ENCODE data around the gene PDE3A. TPM values are rescaled to one million over a fixed set of nuclear protein-coding genes. Genes with fewer than 3 reads are reported as not detected.

The PDE3A gene
- total and polyA plus RNA-seq, 2 of the 4 experiments (the other 2 are of a cell fraction): 0.09 to 0.18 TPM

DNA sequence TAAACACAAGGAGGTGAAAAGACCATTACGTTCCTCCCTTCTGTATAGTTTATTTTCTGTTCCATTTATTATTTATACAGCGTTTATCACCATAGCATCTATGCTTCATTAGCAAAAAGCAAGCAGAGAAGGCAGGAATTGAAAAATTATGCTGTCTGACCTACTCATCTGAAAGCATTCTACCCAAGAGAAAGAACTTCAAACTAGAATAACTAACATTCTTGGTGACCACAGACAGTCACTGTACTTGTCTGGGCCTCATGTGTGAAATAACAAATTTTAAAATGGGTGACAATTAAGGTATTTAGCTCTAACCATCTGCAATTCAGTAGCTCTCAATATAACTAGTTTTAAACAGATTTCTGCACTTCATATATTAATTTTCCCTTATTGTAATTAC, 29.3 kb upstream of the PDE3A start:
- Histone ChIP-seq H4K5ac (ENCODE audit: low read depth, low read length) (no peak overlapping the region), H4K8ac (ENCODE audit: low read depth in 2 of 2, low read length in 2 of 2) (no peak overlapping the region), H2AK5ac (ENCODE audit: low read depth, low read length) (no peak overlapping the region), H2BK5ac (ENCODE audit: low read depth, low read length, poor library complexity, severe bottlenecking) (no peak overlapping the region), H3K36me3 (ENCODE audit: control insufficient read depth, insufficient read depth, low read length) (no peaks in the 10 kb centered on the region), H3K14ac (replicated peaks; ENCODE audit: low read depth, low read length) (no peak overlapping the region), H3K9me1 (ENCODE audit: insufficient read depth, low read length) (no peaks in the 10 kb centered on the region), H3K79me1 (ENCODE audit: low read depth in 1 of 2, low read length in 2 of 2) (no peaks in the 10 kb centered on the region), H2BK15ac (ENCODE audit: low read depth, low read length) (no peak overlapping the region), H3K27ac (ENCODE audit: insufficient read depth, low read length) (no peak overlapping the region), H3K4me3 (ENCODE audit: insufficient read depth, low read depth, low read length) (no peak overlapping the region), H3K9me3 (ENCODE audit: control insufficient read depth, insufficient read depth, low read length) (no peaks in the 10 kb centered on the region; the same call in 1 of the 2 replicates), H3K27me3 (ENCODE audit: control insufficient read depth, insufficient read depth, low read length) (no peaks in the 10 kb centered on the region), H4K20me1 (ENCODE audit: insufficient read depth, low read length) (no peaks in the 10 kb centered on the region), H3K4me1 (ENCODE audit: control insufficient read depth, insufficient read depth, low read length) (no peaks in the 10 kb centered on the region), H3K4ac (ENCODE audit: low read depth, low read length) (no peak overlapping the region), H4K91ac (ENCODE audit: insufficient read depth, low read depth, low read length) (no peak overlapping the region), H2BK20ac (ENCODE audit: low read depth, low read length) (no peak overlapping the region), H3K23ac (ENCODE audit: low read depth, low read length) (no peak overlapping the region), H3K56ac (ENCODE audit: extremely low read depth, insufficient read depth, low read length) (no peak overlapping the region), H3K4me2 (ENCODE audit: low read depth, low read length) (no peak overlapping the region), H2BK120ac (ENCODE audit: low read depth, low read length) (no peak overlapping the region), H3K9ac (ENCODE audit: low read depth, low read length) (no peak overlapping the region), H2AK9ac (replicated peaks; ENCODE audit: low read depth, low read length, poor library complexity) (no peak overlapping the region), H3K18ac (ENCODE audit: low read depth, low read length) (no peak overlapping the region), H2AFZ (replicated peaks; ENCODE audit: low read length, poor library complexity) (no peak overlapping the region)
- BruUV-seq (replicated peaks): no TSS peak
- no peak for TF ChIP-seq CHD1 (IDR thresholded peaks at IDR 0.05; ENCODE audit: low read depth, low read length)
- no peak for TF ChIP-seq NFE2L2 (IDR thresholded peaks at IDR 0.05; ENCODE audit: low read depth, low read length)
- no peak for TF ChIP-seq RCOR1 (IDR thresholded peaks at IDR 0.05; ENCODE audit: insufficient replicate concordance, low read length)
- TF ChIP-seq BHLHE40 (IDR thresholded peaks at IDR 0.05; ENCODE audit: low read depth, low read length): no peak
- TF ChIP-seq RFX5 (IDR thresholded peaks at IDR 0.05; ENCODE audit: low read depth, low read length): no peak
- TF ChIP-seq, protein P1, sequence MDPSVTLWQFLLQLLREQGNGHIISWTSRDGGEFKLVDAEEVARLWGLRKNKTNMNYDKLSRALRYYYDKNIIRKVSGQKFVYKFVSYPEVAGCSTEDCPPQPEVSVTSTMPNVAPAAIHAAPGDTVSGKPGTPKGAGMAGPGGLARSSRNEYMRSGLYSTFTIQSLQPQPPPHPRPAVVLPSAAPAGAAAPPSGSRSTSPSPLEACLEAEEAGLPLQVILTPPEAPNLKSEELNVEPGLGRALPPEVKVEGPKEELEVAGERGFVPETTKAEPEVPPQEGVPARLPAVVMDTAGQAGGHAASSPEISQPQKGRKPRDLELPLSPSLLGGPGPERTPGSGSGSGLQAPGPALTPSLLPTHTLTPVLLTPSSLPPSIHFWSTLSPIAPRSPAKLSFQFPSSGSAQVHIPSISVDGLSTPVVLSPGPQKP (IDR thresholded peaks at IDR 0.05; ENCODE audit: borderline replicate concordance, low read depth, low read length): no peak
- dilution Hi-C loops (cut with HindIII; ENCODE audit: low sequenced_read_pairs, unreplicated experiment) (no loop called here), intact Hi-C loops (cut with micrococcal nuclease) (no loop called here), in situ Hi-C loops (cut with MboI; ENCODE audit: low sequenced_read_pairs) (no loop called here)
- DNase-seq (no peak), ATAC-seq (ENCODE audit: low read depth) (peak; percentile 56; the same call in 1 of the 2 replicates)
- ChIA-PET POLR2A (ENCODE audit: unreplicated experiment) (no interaction called here), CTCF (interaction anchor here (0.6 kb wide), 1 partner anchor 149 kb away, joined by 3 read pairs; no protein-coding TSS in a partner anchor)
- no CpG with 5 or more reads among the region's 2 CpGs for WGBS, 2 experiments (ENCODE audit: extremely low coverage in 2 of 2, insufficient read length in 1 of 2)

Measured in IMR-90 (cell line).